H9 (cell line): ENCODE results near the gene NSRP1. TPM values are rescaled to one million over a fixed set of nuclear protein-coding genes. Genes with fewer than 3 reads are reported as not detected.
A peak's percentile ranks its signal among the peaks of the same experiment; 100 is the strongest.

Experiments
- DNase-seq: peaks from one replicate; pipeline ENCODE4 v3.0.0-alpha.2; 2017
- H2AFZ ChIP-seq: one replicate; pipeline ENCODE4 v1.6.1; 2013; ENCODE audit warnings: mild to moderate bottlenecking, low read length, control low read depth, moderate library complexity
- H2AK5ac ChIP-seq: 2 replicates; pipeline ENCODE4 v1.6.1; 2013; ENCODE audit warnings: low read length, control low read depth, mixed read lengths; ENCODE audit not compliant: insufficient read length
- H2BK120ac ChIP-seq: one replicate; pipeline ENCODE4 v1.6.1; 2013; ENCODE audit warnings: low read depth, mild to moderate bottlenecking, low read length, control low read depth, inconsistent platforms; ENCODE audit not compliant: poor library complexity, severe bottlenecking
- H2BK12ac ChIP-seq: 2 replicates; pipeline ENCODE4 v1.6.1; 2013; ENCODE audit warnings: low read length, control low read depth, mixed read lengths, low read depth; ENCODE audit not compliant: insufficient read length
- H2BK15ac ChIP-seq: 2 replicates; pipeline ENCODE4 v1.6.1; 2013; ENCODE audit warnings: low read depth, low read length, control low read depth
- H2BK20ac ChIP-seq: one replicate; pipeline ENCODE4 v1.6.1; 2013; ENCODE audit warnings: low read depth, mild to moderate bottlenecking, low read length, control low read depth, inconsistent platforms; ENCODE audit not compliant: poor library complexity, severe bottlenecking
- H2BK5ac ChIP-seq: 2 replicates; pipeline ENCODE4 v1.6.1; 2013; ENCODE audit warnings: low read length, control low read depth, mixed read lengths; ENCODE audit not compliant: insufficient read length
- H3K14ac ChIP-seq: 2 replicates; pipeline ENCODE4 v1.6.1; 2013; ENCODE audit warnings: low read length, control low read depth; ENCODE audit not compliant: insufficient read depth
- H3K18ac ChIP-seq: 2 replicates; pipeline ENCODE4 v1.6.1; 2013; ENCODE audit warnings: low read depth, mild to moderate bottlenecking, mixed read lengths, low read length, control low read depth; ENCODE audit not compliant: insufficient read length
- H3K23ac ChIP-seq: 2 replicates; pipeline ENCODE4 v1.6.1; 2013; ENCODE audit warnings: low read length, control low read depth, mixed read lengths, low read depth; ENCODE audit not compliant: insufficient read length
- H3K23me2 ChIP-seq: 2 replicates; pipeline ENCODE4 v1.6.1; 2013; ENCODE audit warnings: low read depth, mild to moderate bottlenecking, mixed read lengths, low read length, control low read depth; ENCODE audit not compliant: insufficient read length, poor library complexity, severe bottlenecking
- H3K27ac ChIP-seq: 2 replicates; pipeline ENCODE4 v1.5.1; 2013; ENCODE audit warnings: low read length, control low read depth, mixed read lengths, low read depth; ENCODE audit not compliant: insufficient read length
- H3K27me3 ChIP-seq: 2 replicates; pipeline ENCODE4 v1.6.1; 2013; ENCODE audit warnings: low read length, control low read depth, inconsistent platforms; ENCODE audit not compliant: insufficient read depth
- H3K4ac ChIP-seq: 2 replicates; pipeline ENCODE4 v1.6.1; 2013; ENCODE audit warnings: low read depth, mild to moderate bottlenecking, control low read depth, inconsistent platforms, low read length, moderate library complexity
- H3K4me1 ChIP-seq: 2 replicates; pipeline ENCODE4 v1.6.1; 2013; ENCODE audit warnings: low read length, control low read depth, inconsistent platforms; ENCODE audit not compliant: insufficient read depth
- H3K4me2 ChIP-seq: 2 replicates; pipeline ENCODE4 v1.6.1; 2013; ENCODE audit warnings: low read length, control low read depth, mixed read lengths; ENCODE audit not compliant: insufficient read length, insufficient read depth
- H3K56ac ChIP-seq: 2 replicates; pipeline ENCODE4 v1.6.1; 2013; ENCODE audit warnings: low read depth, mild to moderate bottlenecking, mixed read lengths, low read length, control low read depth; ENCODE audit not compliant: insufficient read length
- H3K79me1 ChIP-seq: 2 replicates; pipeline ENCODE4 v1.6.1; 2013; ENCODE audit warnings: low read depth, mild to moderate bottlenecking, moderate library complexity, low read length, control low read depth, inconsistent platforms; ENCODE audit not compliant: insufficient read depth, poor library complexity, severe bottlenecking
- H3K79me2 ChIP-seq: 2 replicates; pipeline ENCODE4 v1.6.1; 2013; ENCODE audit warnings: low read length, control low read depth, inconsistent platforms; ENCODE audit not compliant: insufficient read depth
- H3K9ac ChIP-seq: 2 replicates; pipeline ENCODE4 v1.6.1; 2013; ENCODE audit warnings: low read length, control low read depth, mixed read lengths; ENCODE audit not compliant: insufficient read length; ENCODE audit errors: extremely low read depth
- H3K9me3 ChIP-seq: one replicate; pipeline ENCODE4 v1.6.1; 2013; ENCODE audit warnings: low read depth, low read length, inconsistent platforms; ENCODE audit not compliant: control insufficient read depth
- H3T11ph ChIP-seq: one replicate; pipeline ENCODE4 v1.6.1; 2013; ENCODE audit warnings: mild to moderate bottlenecking, low read length, control low read depth, inconsistent platforms
- H4K20me1 ChIP-seq: one replicate; pipeline ENCODE4 v1.6.1; 2013; ENCODE audit not compliant: control insufficient read depth, insufficient read length, insufficient read depth
- H4K5ac ChIP-seq: 2 replicates; pipeline ENCODE4 v1.6.1; 2013; ENCODE audit warnings: low read depth, mild to moderate bottlenecking, mixed read lengths, low read length, control low read depth; ENCODE audit not compliant: insufficient read length
- H4K8ac ChIP-seq: replicated peaks from 2 replicates; pipeline ENCODE4 v1.6.1; 2013; ENCODE audit warnings: low read length, control low read depth, mixed read lengths, low read depth; ENCODE audit not compliant: insufficient read length
- H4K91ac ChIP-seq: 2 replicates; pipeline ENCODE4 v1.6.1; 2013; ENCODE audit warnings: low read depth, mild to moderate bottlenecking, moderate library complexity, mixed read lengths, low read length, control low read depth; ENCODE audit not compliant: insufficient read length
- H3K27ac Mint-ChIP-seq, 3 experiments: 2 replicates in 2 of 3; 3 replicates in 1 of 3; pipeline ENCODE4 v1.8.0; 2020 to 2021; ENCODE audit warnings: mixed read lengths in 3 of 3, mild to moderate bottlenecking in 1 of 3, moderate library complexity in 1 of 3
- H3K27me3 Mint-ChIP-seq: 2 replicates; pipeline ENCODE4 v1.8.0; 2021; ENCODE audit warnings: low read depth, mild to moderate bottlenecking, moderate library complexity, mixed read lengths
- H3K36me3 Mint-ChIP-seq, 3 experiments: 2 replicates in 2 of 3; 3 replicates in 1 of 3; pipeline ENCODE4 v1.8.0; 2020 to 2021; ENCODE audit warnings: low read depth in 3 of 3, mixed read lengths in 3 of 3; ENCODE audit not compliant: insufficient read depth in 1 of 3
- H3K4me1 Mint-ChIP-seq, 2 experiments: 2 replicates each; pipeline ENCODE4 v1.8.0; 2020; ENCODE audit warnings: mixed read lengths in 2 of 2
- H3K4me3 Mint-ChIP-seq, 2 experiments: 2 replicates in 1 of 2; 3 replicates in 1 of 2; pipeline ENCODE4 v1.8.0; 2020 to 2021; ENCODE audit warnings: mild to moderate bottlenecking in 2 of 2, mixed read lengths in 2 of 2, moderate library complexity in 1 of 2
- H3K9me3 Mint-ChIP-seq, 2 experiments: 2 replicates in 1 of 2; 3 replicates in 1 of 2; pipeline ENCODE4 v1.8.0; 2020; ENCODE audit warnings: mild to moderate bottlenecking in 2 of 2, mixed read lengths in 2 of 2, moderate library complexity in 1 of 2
- CTCF ChIP-seq: fragments of 200-600 bp; sonication (generic); conservative IDR thresholded peaks from 3 replicates; pipeline ENCODE4 v1.8.0; 2021; ENCODE audit warnings: antibody characterized with exemption, mild to moderate bottlenecking
- WGBS: extraction: QIAGEN DNeasy Blood & Tissue Kit; methylation state at CpG from one replicate; pipeline ENCODE4 v1.1.7; 2013; ENCODE audit warnings: missing lambda C conversion rate, low lambda C conversion rate, mixed read lengths; ENCODE audit not compliant: insufficient read length; ENCODE audit errors: extremely low coverage; 5-methylcytosine and 5-hydroxymethylcytosine counted together
- total RNA-seq: library from RNA; stranded (reverse); gene quantifications from 2 replicates; pipeline ENCODE4 v1.2.1, GENCODE V29; 2021

NSRP1 gene
- total RNA-seq, 1 experiment from 2014 or later = 33.3 TPM

- Histone ChIP-seq H2BK15ac (no peak overlapping the region), H4K8ac (no peak overlapping the region), H3K56ac (no peak overlapping the region), H3K27me3 (no peaks in the 10 kb centered on the region), H3K4ac (no peak overlapping the region), H3K9ac (no peak overlapping the region), H3K27ac (no peak overlapping the region), H3K23me2 (no peaks in the 10 kb centered on the region), H3K23ac (no peak overlapping the region), H2BK5ac (no peak overlapping the region), H3T11ph (no peak overlapping the region), H4K20me1 (no peaks in the 10 kb centered on the region), H4K91ac (no peak overlapping the region), H3K9me3 (no peaks in the 10 kb centered on the region), H4K5ac (no peak overlapping the region), H2AK5ac (no peak overlapping the region), H3K18ac (no peak overlapping the region), H3K4me1 (no peaks in the 10 kb centered on the region), H2BK120ac (no peak overlapping the region), H3K79me2 (no peaks in the 10 kb centered on the region), H3K79me1 (no peaks in the 10 kb centered on the region), H3K4me2 (no peak overlapping the region), H3K14ac (no peak overlapping the region), H2BK12ac (no peak overlapping the region), H2BK20ac (no peak overlapping the region), H2AFZ (no peak overlapping the region)
- WGBS = no CpG with 5 or more reads among the region's 2 CpGs
- no peaks in the 10 kb centered on the region for H3K9me3 Mint-ChIP-seq
- H3K27me3 Mint-ChIP-seq = no peaks in the 10 kb centered on the region; the same call in 1 of the 2 replicates
- TF ChIP-seq CTCF = no peak
- no peak overlapping the region for H3K4me3 Mint-ChIP-seq
- no peak for DNase-seq
- H3K27ac Mint-ChIP-seq = peak overlapping the region in 1 of 3 experiments; percentile 53; a peak in 1 of 7 replicates
- H3K36me3 Mint-ChIP-seq = peaks cover 13 to 30% (median 20%) of the 10 kb centered on the region in 3 experiments; a peak in 6 of 7 replicates
- no peaks in the 10 kb centered on the region for H3K4me1 Mint-ChIP-seq
Observed at GRCh38 chr17:30187573-30187972, 71.0 kb downstream of the NSRP1 start.
